Transverse colon (tissue), 4 donors: ENCODE results near the gene SPATC1L. TPM values are rescaled to one million over a fixed set of nuclear protein-coding genes. Genes with fewer than 3 reads are reported as not detected.

Experiments
- DNase-seq: peaks from one replicate; pipeline ENCODE4 v3.0.0-alpha.2; 2019
- H3K27ac ChIP-seq, 4 donors: fragments of 200-600 bp; sonication (generic); 2 replicates each; pipeline ENCODE4 v1.5.1; 2016 to 2018; ENCODE audit warnings: inconsistent platforms in 4 of 4
- H3K27me3 ChIP-seq: fragments of 200-600 bp; sonication (generic); 2 replicates; pipeline ENCODE4 v1.5.1; 2017; ENCODE audit warnings: inconsistent platforms
- H3K36me3 ChIP-seq, 4 donors: fragments of 200-600 bp; sonication (generic); 2 replicates each; pipeline ENCODE4 v1.5.1; 2017 to 2019; ENCODE audit warnings: inconsistent platforms in 4 of 4
- H3K4me1 ChIP-seq, 4 donors: fragments of 200-600 bp; sonication (generic); 2 replicates each; pipeline ENCODE4 v1.5.1; 2017 to 2020; ENCODE audit warnings: inconsistent platforms in 4 of 4
- H3K4me3 ChIP-seq, 4 donors: fragments of 200-600 bp; sonication (generic); 1 replicate in 1 of 4; 2 replicates in 3 of 4; pipeline versions ENCODE4 v1.5.1 to v1.6.1; 2017 to 2019; ENCODE audit warnings: inconsistent platforms in 4 of 4
- H3K9me3 ChIP-seq, 2 donors: fragments of 200-600 bp; sonication (generic); 2 replicates each; pipeline ENCODE4 v1.5.1; 2017 to 2019; ENCODE audit warnings: inconsistent platforms in 2 of 2
- EP300 ChIP-seq: sonication (generic); formaldehyde crosslinking; IDR thresholded peaks from one replicate; pipeline ENCODE4 v1.6.1; 2017; ENCODE audit warnings: antibody characterized with exemption, low read depth
- POLR2A ChIP-seq: fragments of 450-650 bp; IDR thresholded peaks from one replicate; pipeline ENCODE4 v1.6.1; 2016; ENCODE audit warnings: antibody characterized with exemption, mild to moderate bottlenecking, moderate library complexity
- POLR2AphosphoS5 ChIP-seq, 3 donors: sonication (generic); formaldehyde crosslinking; IDR thresholded peaks; one replicate each; pipeline ENCODE4 v1.6.1; 2016; ENCODE audit warnings: antibody characterized with exemption in 3 of 3
- WGBS, 2 donors: methylation state at CpG; one replicate each; pipeline ENCODE4 v1.1.5; 2018; ENCODE audit warnings: low coverage in 1 of 2; 5-methylcytosine and 5-hydroxymethylcytosine counted together
- in situ Hi-C, 4 donors: fragments of 200-750 bp; cut with MboI; loops; one replicate each; pipeline versions ENCODE4 v1.15.0 to v1.15.1; 2017; ENCODE audit warnings: low sequenced_read_pairs in 3 of 4, low pct_ligation_motif_present in 1 of 4, low pct_unique_long_range_greater_than_20kb in 1 of 4
- intact Hi-C: fragments of 100-400 bp; cut with DNase I; formaldehyde crosslinking; loops from one replicate; pipeline ENCODE4 v1.15.1; 2023; ENCODE audit warnings: low total_unique reads
- total RNA-seq, 4 donors: library from RNA; depleted of rRNA; stranded (reverse); fragments of >200 nt; gene quantifications; one replicate each; pipeline ENCODE4 v1.1.0, GENCODE V29; 2016
- TF ChIP-seq, protein P1 (sequence below), 5 experiments: fragments of 200-600 bp in 3 of 5; fragments of 450-650 bp in 2 of 5; sonication (generic) in 3 of 5; IDR thresholded peaks; 1 replicate in 2 of 5; 2 replicates in 3 of 5; pipeline ENCODE4 v1.5.1; 2016 to 2017; ENCODE audit warnings: antibody characterized with exemption in 5 of 5, inconsistent platforms in 3 of 5, mild to moderate bottlenecking in 2 of 5, moderate library complexity in 1 of 5

Gene SPATC1L
- total RNA-seq, 4 donors from 2014 or later: 1.2 to 11.0 (median 8.5) TPM; not detected in 1

DNA sequence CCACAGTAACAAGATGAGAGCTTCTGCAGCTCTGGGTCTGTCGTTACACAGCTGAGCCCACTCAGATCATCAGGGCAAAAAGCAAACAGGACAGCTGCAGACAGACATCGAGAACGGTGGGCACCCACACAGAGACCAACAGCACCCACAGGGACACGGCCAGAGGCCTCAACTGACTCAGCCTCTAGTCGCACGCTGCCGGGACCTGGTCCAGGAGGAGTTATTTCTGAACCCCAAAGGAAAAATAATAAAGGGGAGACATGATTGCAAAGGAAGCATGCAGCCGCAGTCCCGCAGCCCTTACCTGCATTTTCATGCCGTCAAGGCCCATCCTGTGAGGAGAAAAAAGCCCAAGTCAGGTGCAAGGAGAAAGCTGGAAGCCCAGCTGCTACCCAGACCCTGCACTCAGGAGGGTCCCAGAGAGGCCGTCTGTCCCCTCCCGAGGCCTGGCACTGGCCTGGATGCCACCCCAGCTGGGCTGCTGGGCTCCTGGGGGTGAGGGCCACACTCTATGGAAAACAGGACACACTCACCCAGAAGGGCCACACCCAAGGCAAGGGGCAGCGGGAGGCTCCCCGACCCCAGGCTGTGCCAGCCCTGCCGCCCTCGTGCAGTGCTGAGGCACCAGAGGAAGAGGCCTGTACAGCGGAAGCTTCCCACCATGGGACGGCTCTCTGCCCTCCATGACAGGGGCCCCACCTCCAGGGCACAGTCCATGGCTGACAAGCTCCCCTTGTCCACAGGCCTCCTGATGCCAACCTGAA, 28.6 kb upstream of the SPATC1L start:
- H3K4me1 ChIP-seq: no peaks in the 10 kb centered on the region
- DNase-seq: no peak
- no peaks in the 10 kb centered on the region for H3K9me3 ChIP-seq
- 93% methylated on average over 17 of the region's 18 CpGs; no CpG with 5 or more reads in 1 of the 2 donors for WGBS, 2 donors
- H3K4me3 ChIP-seq: no peak overlapping the region
- intact Hi-C loops: no loop called here
- peaks cover 0 to 16% (median 2%) of the 10 kb centered on the region in 4 donors for H3K36me3 ChIP-seq
- TF ChIP-seq, protein P1, sequence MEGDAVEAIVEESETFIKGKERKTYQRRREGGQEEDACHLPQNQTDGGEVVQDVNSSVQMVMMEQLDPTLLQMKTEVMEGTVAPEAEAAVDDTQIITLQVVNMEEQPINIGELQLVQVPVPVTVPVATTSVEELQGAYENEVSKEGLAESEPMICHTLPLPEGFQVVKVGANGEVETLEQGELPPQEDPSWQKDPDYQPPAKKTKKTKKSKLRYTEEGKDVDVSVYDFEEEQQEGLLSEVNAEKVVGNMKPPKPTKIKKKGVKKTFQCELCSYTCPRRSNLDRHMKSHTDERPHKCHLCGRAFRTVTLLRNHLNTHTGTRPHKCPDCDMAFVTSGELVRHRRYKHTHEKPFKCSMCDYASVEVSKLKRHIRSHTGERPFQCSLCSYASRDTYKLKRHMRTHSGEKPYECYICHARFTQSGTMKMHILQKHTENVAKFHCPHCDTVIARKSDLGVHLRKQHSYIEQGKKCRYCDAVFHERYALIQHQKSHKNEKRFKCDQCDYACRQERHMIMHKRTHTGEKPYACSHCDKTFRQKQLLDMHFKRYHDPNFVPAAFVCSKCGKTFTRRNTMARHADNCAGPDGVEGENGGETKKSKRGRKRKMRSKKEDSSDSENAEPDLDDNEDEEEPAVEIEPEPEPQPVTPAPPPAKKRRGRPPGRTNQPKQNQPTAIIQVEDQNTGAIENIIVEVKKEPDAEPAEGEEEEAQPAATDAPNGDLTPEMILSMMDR (IDR thresholded peaks at IDR 0.05): no peak
- TF ChIP-seq EP300 (no peak), POLR2AphosphoS5 (IDR thresholded peaks at IDR 0.05) (no peak), POLR2A (no peak)
- H3K27ac ChIP-seq: no peak overlapping the region
- in situ Hi-C loops: no loop called here
- H3K27me3 ChIP-seq: no peaks in the 10 kb centered on the region

DNA sequence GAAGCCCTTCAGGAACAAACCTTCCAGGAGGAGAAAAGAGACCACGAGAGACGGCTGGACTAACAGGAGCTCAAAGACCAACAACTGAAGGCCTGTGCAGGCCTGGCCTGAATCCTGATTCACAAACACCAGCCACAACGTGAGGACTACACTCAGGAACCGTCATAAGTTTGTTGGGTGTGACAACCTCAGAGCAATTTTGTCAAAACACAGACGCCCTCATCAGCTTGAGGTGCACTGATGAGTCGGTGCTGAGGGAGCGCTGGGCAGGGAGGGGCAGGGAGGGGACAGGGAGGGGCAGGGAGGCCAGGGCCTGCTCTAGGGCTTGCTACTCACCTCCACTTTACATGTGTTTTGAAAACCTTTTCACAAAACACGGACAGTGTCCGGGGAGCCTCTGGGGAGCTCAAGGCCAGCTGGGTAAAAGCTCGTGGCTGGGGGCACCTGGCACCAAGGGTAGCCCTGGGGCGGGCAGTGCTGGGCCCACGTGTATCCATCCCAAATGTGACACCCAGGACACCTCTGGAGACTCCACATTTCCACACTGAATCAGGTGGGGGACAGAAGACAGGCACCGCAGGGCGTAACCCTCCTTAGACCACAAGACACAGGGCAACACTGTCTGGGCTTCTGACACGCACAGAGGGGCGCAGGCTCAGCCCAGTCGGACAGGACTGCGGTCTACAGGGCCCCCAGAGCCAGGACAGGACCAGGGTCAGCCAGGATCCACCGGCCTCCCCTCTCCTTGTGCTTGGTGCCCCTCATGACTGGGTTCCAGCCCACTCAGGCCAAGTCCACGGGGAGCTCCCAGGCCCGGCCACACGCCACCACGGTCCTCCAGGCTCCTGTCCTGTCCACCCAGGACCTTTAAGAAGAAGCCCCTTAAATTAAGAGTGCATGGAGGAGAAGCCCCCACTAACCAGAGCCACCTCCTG, 27.8 kb upstream of the SPATC1L start:
- H3K27me3 ChIP-seq: no peaks in the 10 kb centered on the region
- no peaks in the 10 kb centered on the region for H3K9me3 ChIP-seq
- no peak for DNase-seq
- H3K27ac ChIP-seq: no peak overlapping the region
- TF ChIP-seq, protein P1 (IDR thresholded peaks at IDR 0.05): no peak
- no peak for TF ChIP-seq POLR2AphosphoS5 (IDR thresholded peaks at IDR 0.05)
- TF ChIP-seq EP300: no peak
- TF ChIP-seq POLR2A: no peak
- intact Hi-C loops: no loop called here
- H3K4me3 ChIP-seq: no peak overlapping the region
- in situ Hi-C loops: no loop called here
- no peaks in the 10 kb centered on the region for H3K4me1 ChIP-seq
- WGBS, 2 donors: 72 to 90% methylated on average over 5 to 20 of the region's 23 CpGs
- H3K36me3 ChIP-seq: peaks cover 0 to 16% (median 3%) of the 10 kb centered on the region in 4 donors

DNA sequence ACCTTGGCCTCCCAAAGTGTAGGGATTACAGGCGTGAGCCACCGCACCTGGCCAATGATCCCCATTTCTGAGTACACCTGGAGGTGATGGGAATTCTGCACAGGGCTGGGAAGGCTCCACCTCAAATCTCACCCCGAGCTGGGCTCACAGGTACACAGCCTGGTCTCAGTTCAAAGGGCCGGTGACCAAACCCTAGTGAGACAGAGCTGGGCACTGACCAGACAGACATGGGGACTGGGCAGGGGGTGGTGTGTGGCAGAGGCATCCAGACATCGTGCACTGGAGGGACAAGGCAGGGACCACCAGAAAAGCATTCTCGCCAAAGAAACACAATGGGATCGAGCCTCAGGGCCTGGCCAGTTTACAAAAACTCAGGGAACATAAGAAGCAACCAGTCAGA, 27.1 kb upstream of the SPATC1L start:
- no peaks in the 10 kb centered on the region for H3K27me3 ChIP-seq
- no peak overlapping the region for H3K27ac ChIP-seq
- H3K9me3 ChIP-seq: no peaks in the 10 kb centered on the region
- no peak overlapping the region for H3K4me3 ChIP-seq
- no peaks in the 10 kb centered on the region for H3K4me1 ChIP-seq
- intact Hi-C loops: no loop called here
- TF ChIP-seq POLR2A (no peak), EP300 (no peak), POLR2AphosphoS5 (IDR thresholded peaks at IDR 0.05) (no peak)
- TF ChIP-seq, protein P1 (IDR thresholded peaks at IDR 0.05): no peak
- in situ Hi-C loops: no loop called here
- 92% methylated on average over 7 of the region's 7 CpGs; no CpG with 5 or more reads in 1 of the 2 donors for WGBS, 2 donors
- DNase-seq: no peak
- H3K36me3 ChIP-seq: peaks cover 0 to 19% (median 4%) of the 10 kb centered on the region in 4 donors
